Fibroblast of skin of left biceps (primary cell): Measurements from ENCODE around the gene TSPAN9.

Experiments
- DNase-seq, 2 experiments: peaks; one replicate each; pipeline ENCODE4 v3.0.0-alpha.2; 2013; ENCODE audit warnings: low read depth in 2 of 2

The TSPAN9 gene

GRCh38 chr12:3078086-3078820 is 1.1 kb downstream of the TSPAN9 start:
- DNase-seq = no peak

GRCh38 chr12:3081091-3081490 is 3.9 kb downstream of the TSPAN9 start:
- DNase-seq = no peak

GRCh38 chr12:3081886-3082285 is 4.7 kb downstream of the TSPAN9 start:
- no peak for DNase-seq

- DNase-seq = no peak
Measured at GRCh38 chr12:3083241-3083920, 6.2 kb downstream of the TSPAN9 start.

DNA sequence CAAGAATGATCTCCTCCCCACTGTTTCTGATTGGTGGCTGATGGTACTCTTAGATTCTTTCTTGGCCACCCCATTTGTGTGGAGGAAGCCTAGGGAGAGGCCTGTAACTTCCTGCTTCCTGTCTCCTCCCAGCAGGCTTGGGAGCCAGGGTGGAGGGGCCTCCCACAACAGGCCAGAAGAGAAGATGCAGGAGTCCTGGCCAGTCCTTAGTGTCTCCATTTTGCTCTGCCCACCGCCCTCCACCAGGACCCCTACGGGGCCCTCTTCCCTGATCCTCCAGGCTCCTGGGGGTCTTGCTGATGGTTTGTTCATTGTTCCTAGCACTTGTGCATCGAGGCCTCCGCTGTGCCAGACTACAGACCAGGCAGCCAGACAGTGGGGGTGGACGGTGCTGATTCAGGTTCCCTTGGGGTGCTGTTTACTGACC is 6.8 kb downstream of the TSPAN9 start:
- no peak for DNase-seq

DNA sequence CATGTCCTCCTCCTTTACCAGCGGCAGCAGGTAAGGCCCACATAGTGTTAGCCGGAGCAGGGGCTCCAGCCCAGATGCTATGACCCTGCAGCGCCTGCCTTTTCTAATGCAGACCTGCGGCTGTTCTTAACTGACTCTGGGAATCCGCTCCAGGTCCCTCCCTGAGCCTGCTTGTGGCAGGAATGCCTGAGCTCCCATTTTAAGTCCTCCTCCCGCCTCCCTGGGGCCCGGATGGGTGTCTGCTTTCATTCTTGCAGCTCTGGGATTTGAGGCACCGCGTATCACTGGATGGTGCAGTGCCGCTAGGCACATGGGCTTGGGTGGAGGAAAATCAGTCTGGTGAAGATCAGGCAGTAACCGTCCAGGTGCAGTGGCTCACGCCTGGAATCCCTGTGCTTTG is 7.6 kb downstream of the TSPAN9 start:
- no peak for DNase-seq

GRCh38 chr12:3085341-3086139 is 8.4 kb downstream of the TSPAN9 start:
- DNase-seq = no peak

DNA sequence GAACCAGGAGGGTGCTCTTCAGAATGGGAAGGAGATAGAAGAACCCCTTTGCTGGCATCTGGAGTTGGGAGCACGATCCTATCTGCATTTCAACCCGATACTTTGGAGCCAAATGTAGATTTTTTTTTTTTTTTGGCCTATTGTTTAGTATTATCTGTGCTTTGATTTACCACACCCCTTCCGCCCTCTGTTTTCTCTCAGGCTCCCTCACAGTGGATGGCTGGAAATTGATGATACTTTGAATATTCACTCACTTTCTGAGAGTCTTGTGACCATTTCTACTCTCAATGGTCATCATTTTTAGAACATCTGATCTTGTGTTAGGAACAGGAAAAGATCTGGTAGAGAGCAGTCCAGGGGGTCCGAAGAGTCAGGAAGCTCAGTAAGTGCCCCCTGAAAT is 9.0 kb downstream of the TSPAN9 start:
- no peak for DNase-seq

DNA sequence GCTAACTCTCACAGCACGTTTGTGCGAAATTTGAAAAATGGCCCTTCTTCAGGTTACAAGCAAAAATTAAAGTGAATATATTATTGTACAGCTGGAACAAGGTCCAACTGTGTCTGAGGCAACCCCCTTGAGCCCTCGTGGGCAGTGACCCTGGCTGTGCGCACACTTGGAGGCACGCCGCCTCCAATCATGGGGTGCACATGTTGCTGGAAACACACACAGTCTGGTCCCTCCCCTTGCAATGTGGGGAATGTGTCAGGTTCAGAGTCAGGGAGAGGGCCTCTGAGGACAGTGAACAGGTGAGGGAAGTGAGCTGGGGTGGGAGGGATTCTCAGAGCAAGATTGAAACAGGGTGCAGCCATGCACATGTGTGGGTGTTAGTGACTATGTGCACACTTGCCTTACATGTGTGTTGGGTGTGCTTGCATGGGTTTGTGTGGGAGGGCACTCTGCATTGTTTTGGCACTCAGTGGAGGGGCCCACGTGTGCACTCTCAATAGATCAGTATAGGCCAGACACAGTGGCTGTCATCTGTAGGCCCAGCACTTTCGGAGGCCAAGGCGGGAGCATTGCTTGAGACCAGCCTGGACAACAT is 9.6 kb downstream of the TSPAN9 start:
- DNase-seq = no peak

GRCh38 chr12:3087758-3088650 is 10.8 kb downstream of the TSPAN9 start:
- DNase-seq = no peak

GRCh38 chr12:3089588-3089987 is 12.4 kb downstream of the TSPAN9 start:
- DNase-seq = no peak

- no peak for DNase-seq
Measured at GRCh38 chr12:3090240-3091037, 13.3 kb downstream of the TSPAN9 start.

GRCh38 chr12:3091038-3091319 is 13.8 kb downstream of the TSPAN9 start:
- DNase-seq = no peak

GRCh38 chr12:3091382-3092241 is 14.4 kb downstream of the TSPAN9 start:
- no peak for DNase-seq

GRCh38 chr12:3092764-3093163 is 15.6 kb downstream of the TSPAN9 start:
- DNase-seq = no peak

DNA sequence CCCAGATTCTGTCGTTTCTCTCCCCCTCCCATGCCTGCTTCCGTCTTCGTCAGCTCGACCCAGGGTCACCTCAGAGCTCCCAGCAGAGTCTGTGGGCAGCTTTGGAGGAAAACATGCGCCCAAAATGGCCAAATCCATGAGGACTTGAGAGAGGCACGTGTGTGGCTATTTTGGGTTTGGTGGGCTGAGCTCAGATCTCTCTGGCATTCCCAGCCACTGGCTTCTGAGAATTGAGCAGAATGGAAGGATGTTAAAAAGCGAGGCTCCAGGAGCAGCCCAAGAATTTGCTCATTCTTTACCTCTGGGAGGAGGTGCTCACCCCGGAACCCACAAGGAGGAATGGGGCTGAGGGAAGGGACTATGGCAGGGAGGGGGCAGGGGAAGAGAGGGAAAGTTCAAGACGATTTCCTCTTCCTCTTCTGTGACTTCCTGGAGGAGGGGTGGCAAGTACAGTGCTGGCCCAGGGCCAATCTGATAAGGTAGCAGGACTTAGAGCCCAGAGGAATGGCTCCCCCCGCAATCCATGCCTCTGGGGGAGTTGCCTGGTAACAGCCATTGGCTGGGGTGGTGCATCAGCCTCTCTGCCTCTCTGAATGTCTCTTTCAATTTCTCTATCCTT is 20.1 kb downstream of the TSPAN9 start:
- no peak for DNase-seq

GRCh38 chr12:3097836-3098235 is 20.7 kb downstream of the TSPAN9 start:
- DNase-seq = no peak

DNA sequence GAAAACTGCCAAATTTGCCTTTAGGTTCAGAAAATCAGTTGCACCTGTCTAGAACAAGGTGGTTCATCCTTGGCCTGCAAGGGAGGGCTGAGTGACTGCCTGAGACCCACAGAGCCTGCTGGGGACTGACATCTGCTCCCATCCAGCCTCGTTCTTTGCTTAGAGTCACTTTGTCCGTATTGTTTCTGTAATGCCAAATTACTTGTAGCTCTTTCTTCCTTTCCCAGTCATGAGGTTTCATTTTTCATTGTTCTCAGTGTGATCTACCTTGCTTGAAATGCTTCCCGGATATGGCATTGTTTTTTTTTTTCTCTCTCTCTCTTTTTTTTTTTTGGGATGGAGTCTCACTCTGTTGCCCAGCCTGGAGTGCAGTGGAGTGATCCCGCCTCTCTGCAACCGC is 21.3 kb downstream of the TSPAN9 start:
- DNase-seq = no peak

- no peak for DNase-seq
Measured at GRCh38 chr12:3099146-3099545, 22.0 kb downstream of the TSPAN9 start.
